ENCODE measurements around the gene IFNL2. TPM values are rescaled to one million over a fixed set of nuclear protein-coding genes. Genes with fewer than 3 reads are reported as not detected.

The IFNL2 gene
- total and polyA plus RNA-seq, 8 donors = not detected

DNA sequence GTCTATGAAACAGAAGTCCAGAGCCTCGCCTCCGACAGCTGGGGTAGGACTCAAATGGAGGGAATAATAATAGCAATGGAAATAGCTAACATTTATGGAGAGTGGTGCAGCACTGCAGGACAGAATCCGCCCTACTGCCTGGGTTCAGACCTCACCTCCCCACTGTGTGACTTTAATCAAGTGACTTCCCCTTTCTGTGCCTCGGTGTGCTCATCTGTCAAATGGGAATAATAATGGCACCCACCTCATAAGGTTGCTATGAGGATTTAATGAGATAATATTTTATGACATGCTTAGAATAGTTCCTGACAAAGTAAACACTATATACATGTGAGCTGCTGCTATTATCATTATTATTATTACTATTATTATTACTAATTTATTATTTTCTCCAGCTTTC lies 49.3 kb downstream of the IFNL2 start:
- no peak for TF ChIP-seq POLR2A (IDR thresholded peaks at IDR 0.05)
- no peak for TF ChIP-seq EP300 (IDR thresholded peaks at IDR 0.05)
- TF ChIP-seq, protein P1, sequence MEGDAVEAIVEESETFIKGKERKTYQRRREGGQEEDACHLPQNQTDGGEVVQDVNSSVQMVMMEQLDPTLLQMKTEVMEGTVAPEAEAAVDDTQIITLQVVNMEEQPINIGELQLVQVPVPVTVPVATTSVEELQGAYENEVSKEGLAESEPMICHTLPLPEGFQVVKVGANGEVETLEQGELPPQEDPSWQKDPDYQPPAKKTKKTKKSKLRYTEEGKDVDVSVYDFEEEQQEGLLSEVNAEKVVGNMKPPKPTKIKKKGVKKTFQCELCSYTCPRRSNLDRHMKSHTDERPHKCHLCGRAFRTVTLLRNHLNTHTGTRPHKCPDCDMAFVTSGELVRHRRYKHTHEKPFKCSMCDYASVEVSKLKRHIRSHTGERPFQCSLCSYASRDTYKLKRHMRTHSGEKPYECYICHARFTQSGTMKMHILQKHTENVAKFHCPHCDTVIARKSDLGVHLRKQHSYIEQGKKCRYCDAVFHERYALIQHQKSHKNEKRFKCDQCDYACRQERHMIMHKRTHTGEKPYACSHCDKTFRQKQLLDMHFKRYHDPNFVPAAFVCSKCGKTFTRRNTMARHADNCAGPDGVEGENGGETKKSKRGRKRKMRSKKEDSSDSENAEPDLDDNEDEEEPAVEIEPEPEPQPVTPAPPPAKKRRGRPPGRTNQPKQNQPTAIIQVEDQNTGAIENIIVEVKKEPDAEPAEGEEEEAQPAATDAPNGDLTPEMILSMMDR (IDR thresholded peaks at IDR 0.05) = no peak
- no peak for TF ChIP-seq POLR2AphosphoS5 (IDR thresholded peaks at IDR 0.05)
- Histone ChIP-seq H3K9me3 (no peaks in the 10 kb centered on the region), H3K36me3 (peaks cover 0 to 28% (median 23%) of the 10 kb centered on the region in 4 donors), H3K27ac (no peak overlapping the region), H3K4me3 (no peak overlapping the region), H3K27me3 (peaks cover 0 to 4% (median 0%) of the 10 kb centered on the region in 3 donors), H3K4me1 (peaks cover 7 to 16% (median 15%) of the 10 kb centered on the region in 4 donors)
- DNase-seq = no peak
- intact Hi-C loops (cut with DNase I; ENCODE audit: low total_unique reads) = no loop called here
- WGBS, 5 donors = 93 to 99% (median 96%) methylated on average over 4 of the region's 4 CpGs

DNA sequence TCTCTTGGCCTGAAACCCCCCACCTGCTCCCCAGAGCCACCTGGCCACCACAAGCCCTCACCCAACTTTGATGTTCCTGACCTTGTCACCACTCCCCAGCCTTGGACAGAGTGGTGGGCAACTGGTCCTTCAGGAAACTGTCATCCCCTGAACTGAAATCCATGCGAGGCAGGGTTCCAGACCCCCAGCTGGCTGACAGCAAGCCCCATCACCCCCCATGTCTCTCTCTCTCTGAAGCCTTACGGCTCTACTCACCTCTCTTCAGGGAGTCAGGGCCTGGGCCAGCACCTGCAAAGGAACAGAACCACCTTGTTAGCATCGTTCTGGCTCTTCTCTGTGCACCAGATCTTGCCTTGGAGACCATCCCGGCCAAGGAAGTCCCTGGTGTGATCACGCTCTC lies 49.9 kb downstream of the IFNL2 start:
- peaks cover 7 to 16% (median 15%) of the 10 kb centered on the region in 4 donors for H3K4me1 ChIP-seq
- no peak overlapping the region for H3K27ac ChIP-seq
- TF ChIP-seq POLR2AphosphoS5 (IDR thresholded peaks at IDR 0.05) (no peak), EP300 (IDR thresholded peaks at IDR 0.05) (no peak), POLR2A (IDR thresholded peaks at IDR 0.05) (no peak)
- TF ChIP-seq, protein P1 (IDR thresholded peaks at IDR 0.05) = no peak
- H3K9me3 ChIP-seq = no peaks in the 10 kb centered on the region
- H3K36me3 ChIP-seq = peaks cover 0 to 28% (median 23%) of the 10 kb centered on the region in 4 donors
- WGBS, 5 donors = 86 to 96% (median 92%) methylated on average over 5 of the region's 5 CpGs
- intact Hi-C loops (cut with DNase I; ENCODE audit: low total_unique reads) = no loop called here
- peaks cover 0 to 4% (median 0%) of the 10 kb centered on the region in 3 donors for H3K27me3 ChIP-seq
- no peak for DNase-seq
- H3K4me3 ChIP-seq = no peak overlapping the region

DNA sequence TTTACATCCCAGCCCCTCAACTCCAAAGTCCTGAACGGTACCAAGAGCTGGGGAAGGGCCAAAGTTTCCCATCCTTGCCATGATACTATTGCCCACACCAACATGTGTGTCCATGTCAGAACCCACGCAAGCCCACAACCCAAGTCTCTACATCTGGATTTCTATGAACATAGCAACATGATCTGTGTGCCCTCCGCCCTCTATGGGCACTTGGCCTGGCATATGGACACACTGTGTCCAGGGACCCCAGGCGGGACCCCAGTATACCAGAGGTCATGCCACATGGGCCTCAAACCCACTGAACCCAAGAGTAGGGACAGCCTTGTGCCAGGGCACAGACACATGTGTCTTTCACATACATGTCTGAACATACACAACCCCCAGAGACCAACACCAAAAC lies 50.5 kb downstream of the IFNL2 start:
- 86 to 96% (median 93%) methylated on average over 4 of the region's 4 CpGs; no CpG with 5 or more reads in 1 of the 5 donors for WGBS, 5 donors
- intact Hi-C loops (cut with DNase I; ENCODE audit: low total_unique reads) = no loop called here
- H3K4me1 ChIP-seq = peaks cover 7 to 16% (median 15%) of the 10 kb centered on the region in 4 donors
- peaks cover 0 to 4% (median 0%) of the 10 kb centered on the region in 3 donors for H3K27me3 ChIP-seq
- H3K27ac ChIP-seq = no peak overlapping the region
- TF ChIP-seq EP300 (IDR thresholded peaks at IDR 0.05) (no peak), POLR2AphosphoS5 (IDR thresholded peaks at IDR 0.05) (no peak), POLR2A (IDR thresholded peaks at IDR 0.05) (no peak)
- TF ChIP-seq, protein P1 (IDR thresholded peaks at IDR 0.05) = no peak
- H3K9me3 ChIP-seq = no peaks in the 10 kb centered on the region
- H3K36me3 ChIP-seq = peaks cover 0 to 22% (median 18%) of the 10 kb centered on the region in 4 donors
- DNase-seq = no peak
- H3K4me3 ChIP-seq = no peak overlapping the region

DNA sequence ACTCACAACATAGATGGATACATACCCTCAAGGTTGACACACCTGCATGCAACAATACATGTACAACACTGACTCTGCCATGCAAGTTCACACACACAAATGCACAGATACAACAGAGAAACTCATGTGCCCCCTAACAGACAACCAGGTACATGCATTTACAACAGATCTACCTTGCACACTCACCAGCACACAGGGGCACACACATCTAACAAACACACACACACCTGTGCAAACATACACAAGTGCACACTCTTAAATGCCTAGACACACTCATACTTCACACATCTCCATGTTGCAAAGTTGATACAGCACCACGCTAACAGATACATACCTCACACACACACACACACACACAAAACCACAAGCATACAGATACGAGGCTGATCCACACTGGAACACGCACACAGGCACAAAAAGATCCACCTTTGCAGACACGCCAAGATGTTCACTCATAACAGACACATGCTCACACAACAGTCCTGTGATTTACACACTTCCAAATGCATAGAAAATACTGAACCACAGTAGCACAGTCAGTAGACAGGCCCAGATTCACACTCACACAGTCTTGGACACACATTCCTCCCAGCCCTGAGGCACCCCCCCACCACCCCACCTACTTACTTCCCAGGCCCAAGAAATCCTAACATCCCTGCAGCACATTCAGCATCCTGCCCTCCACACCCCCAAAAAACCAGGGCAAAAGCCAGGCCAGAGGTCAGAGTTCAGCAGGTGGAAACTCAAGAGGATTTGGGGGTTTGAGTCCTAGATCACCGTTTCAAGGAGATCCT lies 51.1 kb downstream of the IFNL2 start:
- Histone ChIP-seq H3K36me3 (peaks cover 0 to 16% (median 12%) of the 10 kb centered on the region in 4 donors), H3K27ac (no peak overlapping the region), H3K4me1 (peaks cover 7 to 16% (median 15%) of the 10 kb centered on the region in 4 donors), H3K4me3 (peak overlapping the region in 1 of 4 donors; percentile 56), H3K27me3 (peaks cover 0 to 4% (median 0%) of the 10 kb centered on the region in 3 donors), H3K9me3 (no peaks in the 10 kb centered on the region)
- TF ChIP-seq POLR2AphosphoS5 (IDR thresholded peaks at IDR 0.05) (no peak), EP300 (IDR thresholded peaks at IDR 0.05) (no peak), POLR2A (IDR thresholded peaks at IDR 0.05) (no peak)
- TF ChIP-seq, protein P1 (IDR thresholded peaks at IDR 0.05) = no peak
- intact Hi-C loops (cut with DNase I; ENCODE audit: low total_unique reads) = no loop called here
- WGBS, 5 donors = 72 to 91% (median 86%) methylated on average over 4 to 5 of the region's 5 CpGs
- no peak for DNase-seq

Other genes starting within 250 kb of the IFNL2 start
- 1 to 10 TPM in 3 of 5 donors, under 1 TPM in 1, not detected in 1; 0.89 to 5.5 (median 3.3) TPM for gene FBXO27, start 235.8 kb upstream of the IFNL2 start, total RNA-seq
- gene FBXO27, start 235.8 kb upstream of the IFNL2 start, polyA plus RNA-seq = 1 to 10 TPM; 2.3 to 7.1 (median 3.2) TPM
- not detected for gene ACP7, start 184.0 kb upstream of the IFNL2 start, total RNA-seq
- gene ACP7, start 184.0 kb upstream of the IFNL2 start, polyA plus RNA-seq = not detected
- 10 to 100 TPM in 3 of 5 donors, 1 to 10 TPM in 2; 4.2 to 80.4 (median 35.6) TPM for gene PAK4, start 142.6 kb upstream of the IFNL2 start, total RNA-seq
- gene PAK4, start 142.6 kb upstream of the IFNL2 start, polyA plus RNA-seq = 10 to 100 TPM; 20.8 to 24.5 (median 24.3) TPM
- gene NCCRP1, start 71.4 kb upstream of the IFNL2 start, total RNA-seq = not detected
- 10 to 100 TPM in 1 of 3 donors, under 1 TPM in 1, not detected in 1; 0.37 to 40.6 TPM for gene NCCRP1, start 71.4 kb upstream of the IFNL2 start, polyA plus RNA-seq
- not detected for gene SYCN, start 64.1 kb upstream of the IFNL2 start, total RNA-seq
- 1 to 10 TPM in 1 of 3 donors, under 1 TPM in 1, not detected in 1; 0.65 to 1.9 TPM for gene SYCN, start 64.1 kb upstream of the IFNL2 start, polyA plus RNA-seq
- gene IFNL3, start 23.4 kb upstream of the IFNL2 start, total RNA-seq = not detected
- not detected for gene IFNL3, start 23.4 kb upstream of the IFNL2 start, polyA plus RNA-seq
- gene IFNL4, start 19.5 kb upstream of the IFNL2 start, total RNA-seq = not detected
- not detected for gene IFNL4, start 19.5 kb upstream of the IFNL2 start, polyA plus RNA-seq
- not detected for gene IFNL1, start 28.0 kb downstream of the IFNL2 start, total RNA-seq
- not detected for gene IFNL1, start 28.0 kb downstream of the IFNL2 start, polyA plus RNA-seq
- gene LRFN1, start 52.5 kb downstream of the IFNL2 start, total RNA-seq = 1 to 10 TPM in 1 of 5 donors, under 1 TPM in 3, not detected in 1; 0.18 to 2.3 (median 0.29) TPM
- 1 to 10 TPM in 1 of 3 donors, under 1 TPM in 2; 0.31 to 1.2 (median 0.80) TPM for gene LRFN1, start 52.5 kb downstream of the IFNL2 start, polyA plus RNA-seq
- gene GMFG, start 67.6 kb downstream of the IFNL2 start, total RNA-seq = 10 to 100 TPM in 2 of 5 donors, not detected in 3; 12.9 to 18.2 TPM
- 10 to 100 TPM; 31.6 to 69.8 (median 56.0) TPM for gene GMFG, start 67.6 kb downstream of the IFNL2 start, polyA plus RNA-seq
- 100 to 1,000 TPM in 2 of 5 donors, 10 to 100 TPM in 3; 52.1 to 136 (median 63.4) TPM for gene SAMD4B, start 74.0 kb downstream of the IFNL2 start, total RNA-seq
- 10 to 100 TPM; 49.9 to 76.9 (median 69.0) TPM for gene SAMD4B, start 74.0 kb downstream of the IFNL2 start, polyA plus RNA-seq
- gene PAF1, start 122.7 kb downstream of the IFNL2 start, total RNA-seq = 10 to 100 TPM in 3 of 5 donors, 1 to 10 TPM in 2; 7.0 to 77.2 (median 21.4) TPM
- gene PAF1, start 122.7 kb downstream of the IFNL2 start, polyA plus RNA-seq = 10 to 100 TPM; 31.7 to 49.0 (median 32.2) TPM
- 10 to 100 TPM in 4 of 5 donors, 1 to 10 TPM in 1; 6.4 to 91.0 (median 23.0) TPM for gene MED29, start 123.0 kb downstream of the IFNL2 start, total RNA-seq
- gene MED29, start 123.0 kb downstream of the IFNL2 start, polyA plus RNA-seq = 10 to 100 TPM; 20.4 to 22.1 (median 20.5) TPM
- gene ZFP36, start 138.5 kb downstream of the IFNL2 start, total RNA-seq = 1,000 to 10,000 TPM in 1 of 5 donors, 100 to 1,000 TPM in 3, 10 to 100 TPM in 1; 26.1 to 1,667 (median 340) TPM
- gene ZFP36, start 138.5 kb downstream of the IFNL2 start, polyA plus RNA-seq = 100 to 1,000 TPM; 127 to 150 (median 136) TPM
- gene PLEKHG2, start 144.3 kb downstream of the IFNL2 start, total RNA-seq = 10 to 100 TPM in 2 of 5 donors, 1 to 10 TPM in 3; 1.4 to 20.2 (median 8.5) TPM
- gene PLEKHG2, start 144.3 kb downstream of the IFNL2 start, polyA plus RNA-seq = 1 to 10 TPM; 4.6 to 6.3 (median 4.9) TPM
- gene RPS16, start 167.6 kb downstream of the IFNL2 start, total RNA-seq = 1,000 to 10,000 TPM in 3 of 5 donors, 100 to 1,000 TPM in 1, 10 to 100 TPM in 1; 69.0 to 2,451 (median 1,419) TPM
- gene RPS16, start 167.6 kb downstream of the IFNL2 start, polyA plus RNA-seq = 1,000 to 10,000 TPM; 3,264 to 4,294 (median 3,586) TPM
- 100 to 1,000 TPM in 3 of 5 donors, 10 to 100 TPM in 2; 61.7 to 127 (median 101) TPM for gene SUPT5H, start 177.2 kb downstream of the IFNL2 start, total RNA-seq
- gene SUPT5H, start 177.2 kb downstream of the IFNL2 start, polyA plus RNA-seq = 100 to 1,000 TPM in 2 of 3 donors, 10 to 100 TPM in 1; 97.2 to 121 (median 118) TPM
- gene TIMM50, start 212.4 kb downstream of the IFNL2 start, total RNA-seq = 100 to 1,000 TPM in 1 of 5 donors, 10 to 100 TPM in 4; 35.0 to 106 (median 56.2) TPM
- gene TIMM50, start 212.4 kb downstream of the IFNL2 start, polyA plus RNA-seq = 10 to 100 TPM; 36.5 to 51.2 (median 49.7) TPM
- gene DLL3, start 230.6 kb downstream of the IFNL2 start, total RNA-seq = not detected
- under 1 TPM in 1 of 3 donors, not detected in 2; 0.08 TPM for gene DLL3, start 230.6 kb downstream of the IFNL2 start, polyA plus RNA-seq
- gene SELENOV, start 246.7 kb downstream of the IFNL2 start, total RNA-seq = not detected
- not detected for gene SELENOV, start 246.7 kb downstream of the IFNL2 start, polyA plus RNA-seq